Stimulated activated CD8-positive, alpha-beta memory T cell treated with anti-CD3 and anti-CD28 coated beads, Interleukin-12 subunit alpha, Interleukin-12 subunit beta, amount 100 ng/mL, for 4 hours (primary cell): ENCODE data around the gene NFE2.
A peak's percentile ranks its signal among the peaks of the same experiment; 100 is the strongest.
"Not testable (repeated sequence)": the region's sequence is repeated elsewhere in the genome, so short reads cannot be mapped to it uniquely, and the experiment has no call there.

Experiments used
- DNase-seq: peaks from one replicate; pipeline ENCODE4 v3.0.0-alpha.2; 2020; ENCODE audit warnings: low read depth

The NFE2 gene

DNA sequence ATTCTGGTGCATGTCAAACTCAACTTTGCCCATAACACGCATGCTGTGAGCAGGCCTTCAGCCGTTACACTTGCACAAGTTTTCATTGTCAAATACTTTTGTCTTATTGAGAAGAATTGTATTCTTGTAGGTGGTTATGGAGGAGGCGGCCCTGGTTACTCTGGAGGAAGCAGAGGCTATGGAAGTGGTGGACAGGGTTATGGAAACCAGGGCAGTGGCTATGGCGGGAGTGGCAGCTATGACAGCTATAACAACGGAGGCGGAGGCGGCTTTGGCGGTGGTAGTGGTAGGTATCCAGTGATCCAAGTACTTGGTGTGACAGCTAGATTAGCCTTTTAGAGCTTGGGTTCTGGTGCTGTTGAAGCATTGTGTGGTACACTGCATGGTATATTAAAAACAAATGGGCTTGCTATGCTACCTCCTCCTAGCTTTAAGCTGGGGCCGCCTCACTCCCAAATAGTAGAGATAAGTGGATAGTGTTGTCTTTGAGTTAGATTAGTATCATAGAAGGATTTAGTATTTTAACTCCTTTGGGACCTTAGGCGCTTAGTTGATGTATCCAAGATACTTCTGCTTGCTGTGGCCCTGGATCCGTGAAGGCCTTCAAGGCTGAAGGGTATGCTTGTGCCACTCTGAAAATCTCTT lies 17.7 kb downstream of the NFE2 start:
- no peak for DNase-seq

DNA sequence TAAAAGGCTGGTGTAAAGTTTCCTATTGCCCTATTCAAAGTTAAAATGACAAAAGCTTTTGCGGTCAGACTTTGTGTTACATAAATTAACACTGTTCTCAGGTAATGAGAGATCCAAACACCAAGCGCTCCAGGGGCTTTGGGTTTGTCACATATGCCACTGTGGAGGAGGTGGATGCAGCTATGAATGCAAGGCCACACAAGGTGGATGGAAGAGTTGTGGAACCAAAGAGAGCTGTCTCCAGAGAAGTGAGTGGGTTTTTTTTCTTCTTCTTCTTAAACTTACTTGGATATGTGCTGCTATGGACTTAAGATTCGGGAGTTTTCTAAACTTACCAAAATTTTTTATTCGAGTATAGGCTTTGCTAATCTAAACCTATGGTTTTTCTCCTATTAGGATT lies 19.1 kb downstream of the NFE2 start:
- not testable (repeated sequence) for DNase-seq

DNA sequence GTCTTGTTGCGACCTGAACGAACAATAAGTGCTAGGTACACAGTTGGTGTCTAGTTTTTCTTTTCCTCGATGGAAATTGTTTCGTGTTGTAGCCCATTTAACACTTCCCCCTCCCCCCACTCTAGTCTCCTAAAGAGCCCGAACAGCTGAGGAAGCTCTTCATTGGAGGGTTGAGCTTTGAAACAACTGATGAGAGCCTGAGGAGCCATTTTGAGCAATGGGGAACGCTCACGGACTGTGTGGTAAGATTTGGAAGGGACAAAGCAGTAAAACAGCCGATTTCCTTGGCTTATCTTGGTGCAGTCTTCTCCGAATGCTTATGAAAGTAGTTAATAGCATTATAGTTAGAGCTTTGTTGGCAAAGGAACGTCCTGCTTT lies 19.6 kb downstream of the NFE2 start:
- not testable (repeated sequence) for DNase-seq

DNA sequence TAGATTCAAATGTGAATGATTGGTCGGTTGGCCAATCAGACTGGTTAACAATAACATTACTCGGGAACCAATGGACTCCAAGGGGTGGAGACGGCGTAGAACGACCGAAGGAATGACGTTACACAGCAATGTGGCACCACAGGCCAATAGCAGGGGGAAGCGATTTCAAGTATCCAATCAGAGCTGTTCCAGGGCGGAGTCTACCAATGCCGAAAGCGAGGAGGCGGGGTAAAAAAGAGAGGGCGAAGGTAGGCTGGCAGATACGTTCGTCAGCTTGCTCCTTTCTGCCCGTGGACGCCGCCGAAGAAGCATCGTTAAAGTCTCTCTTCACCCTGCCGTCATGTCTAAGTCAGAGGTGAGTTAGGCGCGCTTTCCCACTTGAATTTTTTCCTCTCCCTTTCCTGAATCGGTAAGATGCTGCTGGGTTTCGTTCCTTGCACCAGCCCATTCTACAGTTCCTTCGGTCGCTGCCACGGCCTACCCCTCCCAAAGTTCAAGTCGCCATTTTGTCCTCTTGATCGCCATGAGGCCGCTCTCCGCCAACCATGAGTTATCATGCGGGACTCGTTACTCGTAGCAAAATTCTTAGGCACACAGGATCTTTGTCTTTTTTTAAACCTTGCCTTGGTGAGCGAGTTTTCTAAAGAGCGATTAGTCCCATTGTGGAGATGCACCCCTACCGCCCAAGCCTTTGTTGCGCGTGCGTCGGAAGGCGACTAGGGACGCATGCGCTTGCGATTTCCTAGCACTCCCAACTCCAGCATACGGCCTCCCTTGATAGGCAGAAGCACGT lies 20.2 kb downstream of the NFE2 start, which contains the start of gene HNRNPA1:
HNRNPA1 (plus strand) TSS at position 259 of the 793 bp plus-strand sequence; CDS start at position 341, 82 bp downstream.
- DNase-seq = peak; percentile 82

- peak; percentile 99 for DNase-seq
Measured at GRCh38 chr12:54279632-54280467, 21.0 kb downstream of the NFE2 start, which contains the start of gene CBX5. Gene CBX5, minus strand, starts transcription at chr12:54280122. Its CDS starts 22,472 bp downstream, at chr12:54257650.

- no peak for DNase-seq
Measured at GRCh38 chr12:54279227-54279631, 21.6 kb downstream of the NFE2 start.

- DNase-seq = no peak
Measured at GRCh38 chr12:54277823-54278276, 23.0 kb downstream of the NFE2 start.

- no peak for DNase-seq
Measured at GRCh38 chr12:54276368-54276767, 24.4 kb downstream of the NFE2 start.

DNA sequence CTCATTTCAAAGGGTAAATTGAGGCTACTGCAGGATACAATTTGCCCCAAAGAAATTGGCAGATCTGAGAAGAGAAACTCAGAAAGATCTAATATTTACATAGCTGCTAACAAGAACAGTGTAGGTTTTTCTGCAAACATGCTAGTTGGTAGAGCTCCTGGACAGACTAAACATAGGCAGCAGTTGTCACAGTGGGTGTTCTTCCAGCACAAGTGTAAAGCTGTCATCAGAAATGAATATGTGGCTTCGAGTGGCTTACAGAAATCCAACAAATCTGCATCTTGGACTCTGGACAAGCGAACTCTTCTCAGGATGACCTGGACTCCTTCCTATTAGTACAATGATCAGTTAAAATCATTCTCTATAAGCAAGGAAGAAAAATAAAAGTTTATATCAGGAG lies 26.8 kb downstream of the NFE2 start:
- no peak for DNase-seq

DNA sequence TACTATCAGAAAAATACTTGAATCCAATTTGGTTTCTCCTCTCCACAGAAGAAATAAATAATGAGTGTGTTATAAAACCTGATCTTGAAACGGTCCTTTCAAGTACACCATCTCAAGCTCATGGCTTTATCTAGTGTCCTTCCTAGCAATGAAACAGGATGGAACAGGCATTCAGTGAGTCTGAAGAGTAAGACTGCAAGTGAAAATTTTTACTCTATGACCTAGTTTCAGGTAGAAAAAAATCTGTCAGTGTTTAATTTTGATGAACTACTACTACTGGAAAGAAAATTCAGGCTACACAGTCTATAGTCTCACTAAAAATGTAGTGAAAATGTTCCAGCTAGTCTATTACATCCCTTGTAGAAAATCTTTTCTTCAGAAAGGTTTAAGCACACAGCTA lies 28.6 kb downstream of the NFE2 start:
- no peak for DNase-seq

DNA sequence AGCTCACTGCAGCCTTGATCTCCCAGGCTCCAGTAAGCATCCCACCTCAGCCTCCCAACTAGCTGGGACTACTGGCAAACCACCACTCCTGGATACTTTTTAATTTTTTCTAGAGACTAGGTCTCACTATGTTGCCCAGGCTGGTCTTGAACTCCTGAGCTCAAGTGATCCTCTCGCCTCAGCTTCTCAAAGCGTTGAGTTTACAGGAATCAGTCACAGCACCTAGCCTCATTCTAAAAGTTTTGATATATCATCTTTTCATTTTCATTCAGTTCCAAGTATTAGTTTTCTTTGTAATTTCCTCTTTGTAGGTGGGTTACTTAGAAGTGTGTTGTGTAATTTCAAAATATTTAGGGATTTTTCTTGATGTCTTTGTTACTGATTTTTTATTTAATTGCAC lies 30.5 kb downstream of the NFE2 start:
- no peak for DNase-seq

- DNase-seq = no peak
Measured at GRCh38 chr12:54266852-54267251, 34.0 kb downstream of the NFE2 start.

DNA sequence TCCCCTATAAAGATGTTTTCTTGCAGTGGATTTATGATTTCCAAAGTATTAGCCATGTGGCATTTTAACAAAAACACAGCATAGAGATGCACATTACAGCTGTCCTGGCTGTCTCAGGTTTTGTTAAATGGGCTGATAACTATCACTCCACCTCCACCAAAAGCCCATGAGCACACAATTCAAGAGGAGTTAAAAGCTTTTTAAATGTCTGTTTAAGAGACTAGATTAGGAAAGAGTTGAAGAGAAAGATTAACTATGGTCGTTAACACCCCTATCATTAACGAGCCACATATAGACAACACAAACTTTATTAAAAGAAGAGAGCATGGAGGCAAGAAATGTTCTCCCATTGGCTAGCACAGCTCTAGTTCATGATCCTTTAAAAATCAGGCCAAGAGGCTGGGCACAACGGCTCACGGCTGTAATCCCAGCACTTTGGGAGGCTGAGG lies 35.4 kb downstream of the NFE2 start:
- DNase-seq = no peak

GRCh38 chr12:54262403-54262925 lies 38.4 kb downstream of the NFE2 start:
- DNase-seq = no peak

DNA sequence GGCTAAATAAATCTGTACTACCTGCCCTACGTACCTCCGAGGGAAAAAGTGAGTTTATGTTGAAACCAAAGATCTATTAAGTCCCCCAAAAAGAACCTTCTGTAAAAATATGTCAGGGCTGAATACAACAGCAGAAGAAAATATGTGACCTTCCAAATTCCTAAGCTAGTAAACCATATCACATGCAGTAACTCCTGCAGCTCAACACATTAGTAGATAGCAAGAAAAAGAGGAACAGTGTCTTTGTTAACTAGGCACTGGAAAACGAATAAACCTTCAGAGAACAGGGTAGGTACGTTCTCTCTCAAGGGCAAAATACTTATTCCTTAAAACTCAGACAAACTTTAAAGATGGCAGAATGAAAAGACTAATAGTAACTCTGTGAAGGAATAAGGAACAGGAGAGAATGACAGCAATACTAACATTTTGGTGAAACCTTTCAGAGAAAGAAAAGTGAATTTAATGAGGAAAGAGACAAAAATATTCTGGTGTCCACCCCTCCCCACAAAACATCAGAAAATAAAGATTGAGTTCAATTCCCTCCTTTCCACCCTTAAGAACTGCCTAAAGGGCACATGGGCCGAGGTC lies 38.9 kb downstream of the NFE2 start:
- no peak for DNase-seq

GRCh38 chr12:54259194-54260011 lies 41.4 kb downstream of the NFE2 start:
- DNase-seq = no peak

- DNase-seq = no peak
Measured at GRCh38 chr12:54258201-54258681, 42.6 kb downstream of the NFE2 start.

DNA sequence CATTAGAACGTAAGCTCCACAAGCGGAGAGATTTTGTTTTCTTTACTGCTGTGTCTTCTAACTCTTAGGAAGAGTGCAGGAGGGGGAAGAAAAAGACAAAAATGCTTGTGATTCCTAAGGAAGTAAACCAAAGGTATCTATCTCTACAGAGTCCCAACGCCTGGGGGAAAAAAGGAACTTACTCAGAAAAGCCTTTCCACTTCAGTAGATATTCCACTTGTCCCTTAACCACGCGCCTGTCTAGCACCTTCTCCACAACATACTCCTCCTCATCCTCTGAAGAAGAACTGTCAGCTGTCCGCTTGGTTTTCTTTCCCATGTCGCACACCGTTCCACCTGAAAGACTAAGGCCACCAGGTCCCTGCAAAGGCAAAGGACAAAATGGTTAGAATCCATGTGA lies 43.5 kb downstream of the NFE2 start:
- DNase-seq = no peak

DNA sequence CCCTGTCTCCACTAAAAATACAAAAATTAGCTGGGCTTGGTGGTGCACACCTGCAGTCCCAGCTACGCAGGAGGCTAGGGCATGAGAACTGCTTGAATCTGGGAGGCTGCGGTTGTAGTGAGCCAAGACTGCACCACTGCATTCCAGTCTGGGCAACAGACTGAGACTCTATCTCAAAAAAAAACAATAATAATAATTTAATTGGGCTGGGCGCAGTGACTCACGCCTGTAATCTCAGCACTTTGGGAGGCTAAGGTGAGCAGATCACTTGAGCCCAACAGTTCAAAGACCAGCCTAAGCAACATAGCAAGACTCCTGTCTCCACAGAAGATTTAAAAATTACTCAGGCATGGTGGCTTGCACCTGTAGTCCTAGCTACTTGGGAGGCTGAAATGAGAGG lies 47.6 kb downstream of the NFE2 start:
- DNase-seq = no peak

DNA sequence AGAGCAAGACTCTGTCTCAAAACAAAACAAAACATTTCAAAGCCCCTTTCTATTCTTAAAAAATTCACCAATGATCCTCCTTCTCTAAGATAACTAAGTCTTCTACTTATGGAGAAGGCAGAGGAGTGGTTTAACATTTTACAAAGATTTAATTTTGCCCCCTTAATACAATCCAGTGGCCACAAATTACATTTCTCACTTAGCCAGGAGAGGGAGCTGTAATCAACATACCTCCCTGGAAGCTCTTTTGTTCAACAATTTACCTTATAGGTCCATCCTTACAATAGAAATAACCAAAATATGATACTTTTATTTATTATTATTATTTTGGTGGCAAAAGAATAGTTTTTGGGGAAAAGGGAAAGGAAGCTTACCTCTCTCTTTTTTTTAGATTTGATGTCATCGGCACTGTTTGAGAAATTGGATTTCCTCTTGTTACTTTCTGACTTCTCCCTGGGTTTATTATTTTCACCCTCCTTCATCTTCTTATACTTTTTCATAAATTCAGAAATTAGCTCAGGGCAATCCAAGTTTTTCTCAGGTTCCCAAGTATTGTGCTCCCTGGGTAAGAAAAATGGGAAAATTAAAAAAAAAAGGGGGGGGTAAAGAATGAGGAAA lies 49.0 kb downstream of the NFE2 start:
- DNase-seq = no peak
